Activated CD4-positive, alpha-beta T cell treated with anti-CD3 and anti-CD28 coated beads, Interleukin-2, amount 50 U/mL, for 1 hour (primary cell): Measurements from ENCODE around the gene NPFFR1.
A peak's percentile ranks its signal among the peaks of the same experiment; 100 is the strongest.
"Not testable (repeated sequence)": the region's sequence is repeated elsewhere in the genome, so short reads cannot be mapped to it uniquely, and the experiment has no call there.

Experiments used
- DNase-seq: peaks from one replicate; pipeline ENCODE4 v3.0.0-alpha.2; 2020

Gene NPFFR1

DNA sequence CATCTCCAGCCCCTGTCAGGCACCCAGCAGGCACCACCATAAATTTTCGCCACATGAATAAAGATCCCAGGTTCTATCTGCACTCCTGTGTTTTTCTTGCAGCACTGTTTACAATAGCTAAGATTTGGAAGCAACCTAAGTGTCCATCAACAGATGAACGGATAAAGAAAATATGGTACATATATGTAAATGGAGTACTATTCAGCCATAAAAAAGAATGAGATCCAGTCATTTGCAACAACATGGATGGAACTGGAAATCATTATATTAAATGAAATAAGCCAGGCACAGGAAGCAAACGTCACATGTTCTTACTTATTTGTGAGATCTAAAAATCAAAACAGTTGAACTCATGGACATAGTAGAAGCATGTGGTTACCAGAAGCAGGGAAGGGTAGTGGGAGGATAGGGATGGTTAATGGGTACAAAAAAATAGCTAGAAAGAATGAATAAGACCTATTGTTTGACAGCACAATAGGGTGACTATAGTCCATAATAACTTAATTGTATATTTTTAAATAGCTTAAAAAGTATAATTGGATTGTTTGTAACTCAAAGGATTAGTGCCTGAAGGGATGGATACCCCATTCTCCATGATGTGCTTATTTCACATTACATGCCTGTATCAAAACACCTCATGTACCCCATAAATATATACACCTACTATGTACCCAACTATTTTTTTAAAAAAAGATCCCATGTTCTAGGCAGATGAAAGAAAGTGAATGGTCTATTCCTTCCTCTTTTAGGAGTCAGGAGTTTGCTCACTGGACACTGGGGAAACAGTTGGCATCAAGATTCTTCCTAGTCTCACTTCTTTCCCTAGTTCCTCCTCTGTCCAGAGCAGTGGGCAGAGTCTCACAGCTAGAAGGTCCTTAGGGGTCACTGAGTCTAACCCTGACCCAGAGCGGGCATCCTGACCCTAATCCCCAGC is 1.0 kb upstream of the NPFFR1 start:
- no peak for DNase-seq

DNA sequence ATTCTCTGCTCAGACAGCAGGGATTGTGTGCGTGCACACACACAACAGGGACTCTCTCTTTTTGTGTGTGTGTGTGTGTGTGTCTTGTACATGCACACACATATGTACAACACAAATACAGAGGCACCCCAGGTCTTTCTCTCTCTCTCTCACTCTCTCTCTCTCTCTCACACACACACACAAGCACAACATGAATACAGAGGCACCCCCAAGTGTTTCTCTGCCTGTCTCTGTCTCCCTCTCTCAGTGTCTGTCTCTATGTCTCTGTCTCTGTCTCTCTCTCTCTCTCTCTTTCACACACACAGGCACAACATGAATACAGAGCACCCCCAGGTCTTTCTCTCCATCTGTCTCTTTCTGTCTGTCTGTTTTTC is 746 bp downstream of the NPFFR1 start:
- no peak for DNase-seq

DNA sequence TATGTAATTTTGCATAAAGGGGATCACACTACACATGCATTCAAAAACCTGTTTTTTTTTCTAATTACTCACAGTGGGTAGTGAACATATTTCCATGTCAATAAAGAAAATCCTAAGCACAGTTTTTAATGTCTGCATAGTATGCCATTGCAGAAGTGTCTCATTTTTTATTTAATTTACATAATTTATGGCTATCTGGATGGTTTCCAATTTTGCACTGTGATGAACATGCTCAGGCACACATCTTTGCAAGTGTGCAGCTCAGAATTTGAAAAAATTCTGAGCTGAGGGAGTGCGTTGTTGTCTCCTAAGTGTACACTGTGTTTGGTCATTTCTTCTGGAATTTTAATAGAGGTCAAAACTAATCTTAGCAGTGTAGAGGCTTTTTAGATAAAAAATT is 2.2 kb downstream of the NPFFR1 start:
- no peak for DNase-seq

DNA sequence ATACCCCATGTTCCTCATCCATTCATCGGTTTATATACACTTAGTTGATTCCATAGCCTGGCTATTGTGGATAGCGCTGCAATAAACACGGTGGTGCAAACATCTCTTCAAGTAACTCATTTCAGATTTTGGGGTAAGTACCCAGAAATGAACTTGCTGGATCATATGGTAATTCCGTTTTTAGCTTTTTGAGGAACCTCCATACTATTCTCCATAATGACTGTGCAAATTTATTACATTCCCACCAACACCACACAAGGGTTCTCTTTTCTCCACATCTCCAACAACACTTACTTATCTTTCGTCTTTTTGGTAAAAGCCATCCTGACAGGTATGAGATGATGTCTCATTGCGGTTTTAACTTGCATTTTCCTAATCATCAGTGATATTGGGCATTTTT is 3.7 kb downstream of the NPFFR1 start:
- DNase-seq: no peak

DNA sequence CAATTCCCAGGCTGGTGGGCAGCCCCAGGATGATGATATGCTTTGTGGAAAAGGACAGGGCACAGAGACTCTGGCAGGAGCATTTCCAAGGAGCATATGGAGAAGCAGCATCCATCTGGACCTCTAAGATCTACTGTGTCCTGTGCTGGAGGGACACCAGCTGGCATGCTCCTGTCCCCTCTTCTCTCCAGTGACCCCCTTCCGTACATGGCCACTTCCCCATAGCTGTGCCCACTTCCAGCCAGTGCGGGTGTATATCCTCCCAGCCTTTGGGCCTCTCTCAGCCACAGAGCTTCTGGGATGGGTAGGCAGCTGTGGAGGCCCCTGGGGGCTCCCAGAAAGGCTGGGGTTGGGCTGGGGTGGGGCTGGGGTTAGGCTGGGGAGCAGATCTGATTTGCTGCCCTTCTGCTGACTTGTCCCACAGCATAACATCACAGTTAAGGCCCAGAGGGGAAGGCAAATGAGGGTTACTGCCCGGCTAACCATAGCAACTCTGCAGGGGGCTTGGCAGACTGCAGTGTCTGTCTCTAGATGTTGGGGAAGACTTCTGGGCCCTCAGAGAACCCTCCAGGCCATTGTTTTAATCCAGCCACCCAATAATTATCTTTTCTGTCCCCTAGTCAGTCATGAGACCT is 6.3 kb downstream of the NPFFR1 start:
- no peak for DNase-seq

DNA sequence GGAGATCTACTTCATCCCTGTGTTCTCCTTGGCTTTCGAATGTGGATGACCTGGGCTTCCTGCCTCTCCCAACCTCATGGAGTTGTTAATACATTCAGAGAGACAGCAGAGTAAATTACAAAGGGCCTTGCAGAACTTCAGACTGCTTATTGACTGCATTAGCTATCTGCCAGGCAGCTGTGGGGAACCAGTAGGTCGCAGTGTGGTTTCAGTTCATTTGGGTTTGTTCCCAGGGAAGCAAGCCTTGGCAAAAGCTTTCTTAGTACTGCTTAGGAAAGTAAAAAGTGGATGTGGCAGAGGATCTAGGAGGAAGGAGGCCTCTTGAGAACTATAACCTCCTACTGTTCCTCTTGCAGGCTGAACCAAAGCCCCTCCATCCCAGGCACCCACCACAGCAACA is 9.2 kb downstream of the NPFFR1 start:
- no peak for DNase-seq

DNA sequence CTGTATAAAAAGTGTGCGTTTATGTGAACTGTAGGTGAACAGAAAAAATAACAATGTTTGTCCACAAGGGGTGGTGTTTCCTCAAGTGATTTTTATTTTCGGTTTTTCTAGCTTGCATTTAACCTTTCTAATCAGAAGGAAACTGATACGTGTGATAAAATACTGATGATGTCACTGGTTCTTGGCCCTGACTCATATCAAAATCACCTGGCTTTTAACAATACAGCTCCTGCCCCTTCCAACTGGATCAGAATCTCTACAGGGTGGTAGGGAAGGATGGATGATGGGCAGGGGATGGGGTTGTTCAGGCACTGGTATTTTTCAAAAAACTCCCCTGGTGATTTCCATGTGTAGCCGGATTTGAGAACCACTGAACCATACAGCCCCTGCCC is 10.9 kb downstream of the NPFFR1 start:
- no peak for DNase-seq

DNA sequence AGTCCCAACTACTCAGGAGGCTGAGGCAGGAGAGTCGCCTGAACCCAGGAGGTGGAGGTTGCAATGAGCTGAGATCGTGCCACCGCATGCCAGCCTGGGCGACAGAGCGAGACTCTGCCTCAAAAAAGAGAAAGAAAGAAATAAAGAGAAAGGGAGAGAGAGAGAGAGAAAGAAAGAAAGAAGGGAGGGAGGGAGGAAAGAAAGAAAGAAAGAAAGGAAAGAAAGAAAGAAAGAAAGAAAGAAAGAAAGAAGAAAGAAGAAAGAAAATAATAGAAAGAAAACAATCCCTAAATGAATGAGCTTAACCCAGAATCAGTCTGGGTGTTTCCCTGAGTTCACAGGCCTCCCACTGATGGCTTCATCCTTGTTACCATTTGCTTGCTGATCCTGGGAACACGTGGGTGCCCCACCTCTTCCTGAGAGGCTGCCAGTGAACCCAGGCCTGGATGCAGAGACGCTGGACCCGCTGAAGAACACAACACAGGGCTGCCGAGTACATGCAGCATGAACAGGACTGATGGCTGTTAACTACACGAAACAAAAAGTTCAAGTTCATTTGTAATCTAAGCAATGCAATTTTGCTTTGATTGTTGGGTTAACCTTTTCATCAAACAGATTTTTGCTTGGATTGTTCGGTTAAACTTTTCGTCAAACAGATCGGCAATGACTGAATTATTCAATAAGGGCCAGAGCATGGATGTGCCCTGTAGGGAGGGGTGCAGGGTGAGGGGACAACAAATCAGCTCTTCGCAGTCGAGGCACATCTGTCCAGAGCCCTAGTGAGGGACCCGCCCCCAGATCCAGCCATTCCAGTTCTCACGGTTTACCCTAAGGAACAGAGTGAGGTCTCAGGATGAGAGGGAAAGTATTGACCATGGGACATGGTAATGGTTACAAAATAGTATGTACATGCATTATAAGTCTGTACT is 11.5 kb downstream of the NPFFR1 start:
- DNase-seq: no peak

DNA sequence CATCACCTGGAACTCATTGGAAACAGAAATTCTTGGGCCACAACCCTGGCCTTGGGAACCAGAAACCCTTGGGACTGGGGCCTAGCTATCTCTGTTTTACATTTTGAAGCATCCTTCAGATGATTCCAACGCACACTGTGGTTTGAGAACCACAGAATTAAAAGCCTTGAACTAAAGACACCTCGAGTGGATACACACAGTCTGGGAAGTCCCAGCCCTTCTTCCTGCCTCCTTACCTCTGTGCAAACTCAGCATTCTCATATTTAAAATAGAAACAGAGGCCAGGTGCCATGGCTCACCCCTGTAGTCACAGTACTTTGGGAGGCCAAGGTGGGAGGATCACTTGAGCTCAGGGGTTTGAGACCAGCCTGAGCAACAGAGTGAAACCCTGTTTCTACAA is 12.9 kb downstream of the NPFFR1 start:
- no peak for DNase-seq

DNA sequence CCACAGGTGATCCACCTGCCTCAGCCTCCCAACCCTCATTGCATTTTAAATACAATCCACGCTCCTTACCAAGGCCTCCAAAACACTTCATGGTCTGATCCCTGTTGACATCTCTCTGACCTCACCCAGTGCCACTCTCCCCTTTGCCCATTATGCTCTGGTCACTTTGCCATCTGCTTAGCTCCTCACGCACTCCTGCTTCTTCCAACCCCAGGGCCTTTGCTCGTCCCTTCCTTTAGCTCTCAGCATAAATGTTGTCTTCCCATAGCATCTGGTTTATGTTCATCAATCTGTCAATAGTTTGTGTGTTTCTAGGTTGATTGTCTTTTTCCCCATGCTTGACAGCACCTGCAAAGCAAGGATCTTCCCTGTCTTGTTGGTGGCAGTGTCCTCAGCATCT is 14.1 kb downstream of the NPFFR1 start:
- DNase-seq: no peak

DNA sequence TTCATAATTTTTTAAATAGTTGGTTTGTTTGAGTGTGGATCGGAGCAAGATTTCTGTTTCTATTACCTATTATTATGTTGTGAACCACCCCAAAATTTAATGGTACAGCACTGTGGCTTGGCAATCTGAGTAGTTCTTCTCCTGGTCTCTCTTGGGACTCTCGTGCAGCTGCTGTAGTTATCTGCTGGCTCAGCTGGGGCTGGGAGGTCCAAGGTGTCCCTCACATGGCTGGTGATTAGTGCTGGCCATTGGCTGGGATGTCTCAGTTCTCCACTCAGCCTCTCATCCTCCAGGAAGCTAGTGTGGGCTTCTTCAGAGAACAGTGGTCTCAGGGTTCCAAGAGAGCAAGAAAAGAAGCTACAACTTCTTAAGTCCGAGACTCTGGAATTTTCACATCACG is 15.4 kb downstream of the NPFFR1 start:
- DNase-seq: no peak

DNA sequence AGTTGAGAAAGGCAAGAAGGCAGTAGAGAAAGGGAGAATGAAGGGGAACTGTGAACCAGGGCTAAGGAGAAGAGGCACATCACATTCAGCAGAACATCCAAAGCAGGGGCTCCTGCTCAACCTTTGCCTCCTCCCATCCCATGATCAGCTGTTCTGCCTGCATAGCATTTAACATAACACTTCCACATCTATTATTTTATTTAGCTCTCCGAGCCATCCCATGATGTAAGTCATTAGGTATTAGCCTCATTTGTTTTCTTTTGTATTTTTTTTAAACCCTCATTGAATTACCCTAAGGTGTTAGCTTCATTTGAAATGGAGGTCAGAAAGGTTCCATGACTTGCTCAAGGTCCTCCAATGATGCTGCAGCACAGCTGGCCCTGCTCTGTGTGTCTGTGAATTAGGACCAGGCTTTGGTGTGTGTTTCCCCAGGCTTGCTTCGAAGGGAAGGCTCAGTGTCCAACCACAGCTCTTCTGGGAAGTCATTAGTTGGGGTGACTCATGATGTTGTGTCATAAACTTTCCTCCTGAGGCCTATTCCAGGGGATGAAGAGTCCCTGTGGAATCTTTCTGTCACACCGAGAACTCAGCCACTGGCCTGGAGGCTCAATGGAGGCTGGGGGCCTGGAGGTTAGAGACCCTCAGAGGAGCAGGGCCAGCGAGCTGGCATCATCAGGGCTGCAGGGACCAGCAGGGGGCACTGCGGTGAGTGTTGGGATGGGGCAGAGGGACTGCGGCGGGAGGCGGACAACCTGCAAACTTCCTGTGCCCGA is 16.5 kb downstream of the NPFFR1 start:
- no peak for DNase-seq

DNA sequence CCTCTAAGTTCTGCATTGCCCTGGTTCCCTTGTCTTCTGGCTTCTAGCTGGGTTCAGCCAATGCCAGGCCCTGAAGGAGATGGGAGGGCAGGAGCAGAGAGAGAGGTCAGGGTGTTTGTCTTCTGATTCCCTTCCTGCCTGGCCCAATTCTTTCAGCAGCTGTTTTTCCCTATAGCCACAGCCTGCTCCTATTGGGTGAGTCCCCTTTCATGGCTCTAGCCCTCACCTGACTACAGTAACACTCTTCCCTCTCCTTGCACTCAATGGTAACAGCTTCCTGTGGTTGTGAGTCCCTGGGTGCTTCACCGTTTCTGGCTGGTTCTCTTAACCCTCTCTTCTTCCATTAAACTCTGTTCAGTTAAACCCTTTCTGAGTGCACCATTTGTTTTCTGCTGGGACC is 17.1 kb downstream of the NPFFR1 start:
- DNase-seq: no peak

DNA sequence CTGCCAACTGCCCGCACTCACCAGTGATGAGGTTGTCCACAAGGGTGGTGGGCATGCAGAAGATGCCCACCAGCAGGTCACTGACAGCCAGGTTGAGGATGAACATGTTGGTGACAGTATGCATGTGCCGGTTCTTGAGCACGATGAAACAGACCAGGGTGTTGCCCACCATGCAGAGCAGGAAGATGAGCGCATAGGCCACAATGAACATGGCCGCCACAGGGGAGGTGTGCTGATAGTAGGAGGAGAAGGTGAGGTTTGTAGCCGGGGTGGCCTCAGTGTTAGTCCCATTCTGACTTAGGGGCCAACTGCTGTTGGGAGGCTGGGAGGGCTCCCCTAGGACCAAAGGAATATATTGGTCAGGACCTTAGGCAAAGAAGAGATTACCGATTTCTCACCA is 17.7 kb downstream of the NPFFR1 start:
- no peak for DNase-seq

DNA sequence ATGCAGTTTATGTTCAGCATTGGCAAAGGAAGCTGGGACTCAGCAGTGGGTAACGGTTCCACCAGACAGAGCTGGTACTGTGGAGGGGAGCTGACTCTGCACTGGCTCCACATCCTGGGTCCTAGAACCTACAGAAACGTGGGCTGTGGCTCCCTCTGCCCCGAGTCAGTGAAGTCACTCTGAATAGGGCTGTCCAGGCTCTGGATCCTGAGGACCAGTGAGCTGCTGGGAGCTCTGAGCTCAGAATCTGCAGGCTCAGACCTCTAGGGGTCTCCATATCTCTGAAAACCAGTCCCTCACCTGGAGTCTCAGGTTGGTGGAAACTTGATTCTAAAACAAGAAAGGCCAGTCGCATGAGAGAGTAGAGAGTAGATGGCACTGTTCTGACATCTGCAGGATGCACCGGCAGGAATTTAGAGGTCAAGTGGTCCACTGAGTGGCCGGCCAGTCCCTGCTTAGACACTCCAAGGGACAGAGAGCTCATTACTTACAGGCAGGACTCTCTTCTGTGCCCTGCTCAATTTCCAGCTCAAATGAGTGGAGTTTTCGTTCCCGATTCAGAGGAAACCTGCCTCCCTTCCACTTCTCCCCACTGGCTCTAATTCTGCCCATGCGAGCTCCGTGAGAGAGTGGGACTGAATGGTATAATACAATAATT is 18.6 kb downstream of the NPFFR1 start:
- no peak for DNase-seq

DNA sequence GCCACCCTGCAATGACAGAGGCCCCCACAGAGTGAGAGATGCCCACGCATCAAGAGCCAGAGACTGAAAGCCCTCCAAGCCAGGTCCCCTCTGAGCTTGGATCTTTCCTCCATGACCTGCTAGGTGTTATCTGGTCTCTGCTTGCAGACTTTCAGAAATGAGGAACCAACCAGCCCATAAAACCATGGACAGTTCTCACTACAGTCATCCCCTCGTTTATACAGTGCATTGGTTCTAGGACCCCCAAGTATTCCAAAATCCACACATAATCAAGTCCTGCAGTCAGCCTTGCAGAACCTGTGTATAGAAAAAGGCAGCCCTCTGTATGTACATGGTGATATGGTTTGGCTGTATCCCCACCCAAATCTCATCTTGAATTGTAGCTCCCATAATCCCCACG is 23.1 kb downstream of the NPFFR1 start:
- DNase-seq: no peak

DNA sequence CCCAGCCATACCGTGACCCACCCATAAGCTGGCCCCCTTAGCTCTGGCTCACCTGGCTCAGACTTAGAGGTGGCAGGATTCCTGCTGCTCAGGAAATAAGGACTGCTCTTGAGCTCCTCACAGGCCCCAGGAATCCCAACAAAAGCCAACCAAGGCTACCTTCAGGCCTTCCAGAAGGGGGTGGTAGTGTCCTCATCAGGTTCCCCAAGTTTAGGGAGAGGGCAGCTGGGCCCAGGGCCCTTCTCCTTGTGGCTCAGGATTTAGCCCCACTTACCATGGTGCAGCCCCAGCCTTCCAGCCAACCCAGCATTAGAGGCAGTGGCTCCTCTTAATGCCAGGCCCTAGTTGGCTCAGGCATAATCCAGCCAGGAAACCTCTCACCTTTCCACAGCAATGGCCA is 23.5 kb downstream of the NPFFR1 start:
- DNase-seq: no peak

DNA sequence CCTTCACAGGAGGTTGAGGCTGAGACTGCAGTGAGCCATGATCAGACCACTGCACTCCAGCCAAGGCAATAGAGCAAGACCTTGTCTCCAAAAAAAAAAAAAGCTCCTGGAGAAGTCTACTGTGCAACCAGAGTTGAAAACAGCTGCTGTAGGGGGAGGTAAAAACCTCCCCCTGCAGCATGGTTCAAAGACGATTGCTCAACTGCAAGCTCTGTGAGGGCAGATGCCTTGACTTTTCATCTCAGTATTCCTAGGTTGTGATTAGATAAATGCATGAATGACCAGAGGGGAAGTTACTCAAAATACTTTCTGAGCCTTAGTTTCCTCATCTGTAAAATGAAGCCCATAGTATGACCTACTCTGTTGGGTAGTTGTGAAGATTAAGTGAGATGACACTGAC is 25.6 kb downstream of the NPFFR1 start:
- DNase-seq: no peak

DNA sequence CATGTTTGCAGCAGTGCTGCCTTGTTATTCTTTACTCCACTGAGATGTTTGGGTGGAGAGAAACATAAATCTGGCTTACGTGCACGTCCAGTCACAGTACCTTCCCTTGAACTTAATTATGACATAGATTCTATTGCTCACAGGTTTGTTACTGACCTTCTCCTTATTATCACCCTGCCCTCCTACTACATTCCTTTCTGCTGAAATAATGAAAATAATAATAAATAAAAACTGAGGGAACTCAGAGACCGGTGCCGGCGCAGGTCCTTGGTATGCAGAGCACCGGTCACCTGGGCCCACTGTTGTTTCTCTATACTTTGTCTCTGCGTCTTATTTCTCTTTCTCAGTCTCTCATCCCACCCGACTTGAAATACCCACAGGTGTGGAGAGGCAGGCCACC is 26.0 kb downstream of the NPFFR1 start:
- not testable (repeated sequence) for DNase-seq

DNA sequence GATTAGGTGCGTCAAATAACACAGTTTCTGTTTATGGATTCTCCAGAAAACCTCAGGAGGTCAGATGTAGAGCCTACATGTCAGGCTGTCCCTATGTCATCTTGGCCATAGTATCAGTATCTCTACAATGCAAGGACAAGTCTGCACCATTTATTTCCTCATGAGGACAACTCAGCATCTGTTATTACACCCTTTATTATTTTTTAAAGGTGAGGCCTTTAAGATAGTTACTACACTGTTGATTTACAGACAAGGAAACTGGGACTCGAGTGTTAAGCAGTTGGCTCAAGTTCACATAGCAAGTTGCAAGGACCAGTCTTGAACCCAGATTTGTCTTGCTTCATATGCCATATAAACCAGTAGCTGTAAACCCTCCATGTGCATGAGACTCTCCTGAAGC is 27.3 kb downstream of the NPFFR1 start:
- no peak for DNase-seq

DNA sequence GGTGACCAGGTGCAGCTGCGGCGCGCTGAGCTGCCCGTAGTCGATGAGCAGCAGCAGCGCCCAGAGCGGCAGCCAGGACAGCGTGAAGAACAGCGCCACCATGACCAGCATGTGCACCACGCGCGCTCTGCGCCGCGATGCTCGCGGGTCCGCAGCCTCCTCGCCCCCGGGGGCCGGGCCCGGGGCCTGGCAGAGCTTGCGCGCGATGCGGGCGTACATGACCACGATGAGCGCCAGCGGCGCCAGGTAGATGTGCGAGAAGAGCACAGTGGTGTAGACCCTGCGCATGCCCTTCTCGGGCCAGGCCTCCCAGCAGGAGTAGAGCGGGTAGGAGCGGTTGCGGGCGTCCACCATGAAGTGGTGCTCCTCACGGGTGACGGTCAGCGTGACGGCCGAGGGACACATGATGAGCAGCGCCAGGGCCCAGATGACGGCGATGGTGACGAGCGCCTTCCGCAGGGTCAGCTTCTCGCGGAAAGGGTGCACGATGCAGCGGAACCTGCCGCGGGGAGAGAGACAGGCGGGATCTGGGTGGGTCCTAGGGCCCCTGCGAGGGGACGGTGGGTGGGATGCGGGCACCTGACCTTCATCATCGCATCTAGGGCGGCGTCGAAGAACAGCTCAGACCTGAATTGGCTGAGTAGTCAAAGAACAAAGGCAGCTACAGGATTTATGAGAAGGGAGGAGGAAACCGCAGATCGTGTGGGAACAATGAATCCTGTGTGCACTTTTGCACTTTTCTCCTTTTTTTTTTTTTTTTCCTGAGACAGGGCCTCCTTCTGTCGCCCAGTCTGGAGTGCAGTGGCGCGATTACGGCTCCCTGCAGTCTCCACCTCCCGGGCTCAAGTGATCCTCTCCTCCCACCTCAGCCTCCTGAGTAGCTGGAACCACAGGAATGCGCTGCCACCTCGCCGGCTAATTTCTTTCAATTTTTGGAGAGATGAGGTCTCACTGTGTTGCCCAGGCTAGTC is 28.2 kb downstream of the NPFFR1 start:
- DNase-seq: peak; percentile 6
